ENCODE data around the gene LANCL1. TPM values are rescaled to one million over a fixed set of nuclear protein-coding genes. Genes with fewer than 3 reads are reported as not detected.
"Not testable (repeated sequence)": the region's sequence is repeated elsewhere in the genome, so short reads cannot be mapped to it uniquely, and the experiment has no call there.

The LANCL1 gene
- total RNA-seq, 3 donors from 2014 or later, result 30.5 to 44.2 (median 43.7) TPM

GRCh38 chr2:210429403-210430137 is 47.0 kb downstream of the LANCL1 start:
- H3K4me3 ChIP-seq, result no peak overlapping the region
- intact Hi-C loops (cut with DNase I; ENCODE audit: low total_unique reads), result no loop called here
- no peaks in the 10 kb centered on the region for H3K4me1 ChIP-seq
- no peaks in the 10 kb centered on the region for H3K27me3 ChIP-seq
- TF ChIP-seq POLR2AphosphoS5 (IDR thresholded peaks at IDR 0.05) (no peak), POLR2A (IDR thresholded peaks at IDR 0.05) (no peak), CTCF (IDR thresholded peaks at IDR 0.05) (no peak)
- no peak for DNase-seq (ENCODE audit: low spot score in 2 of 2)
- no peak overlapping the region for H3K27ac ChIP-seq
- H3K9me3 ChIP-seq, result peaks cover 15 to 40% of the 10 kb centered on the region in 2 donors
- peaks cover 5% of the 10 kb centered on the region for H3K36me3 ChIP-seq

- Histone ChIP-seq H3K4me1 (no peaks in the 10 kb centered on the region), H3K36me3 (peaks cover 3% of the 10 kb centered on the region), H3K4me3 (no peak overlapping the region), H3K27me3 (no peaks in the 10 kb centered on the region), H3K9me3 (peaks cover 22 to 49% of the 10 kb centered on the region in 2 donors), H3K27ac (no peak overlapping the region)
- no peak for DNase-seq (ENCODE audit: low spot score in 2 of 2)
- intact Hi-C loops (cut with DNase I; ENCODE audit: low total_unique reads), result no loop called here
- TF ChIP-seq POLR2AphosphoS5 (IDR thresholded peaks at IDR 0.05) (no peak), CTCF (IDR thresholded peaks at IDR 0.05) (no peak), POLR2A (IDR thresholded peaks at IDR 0.05) (no peak)
These were observed 48.0 kb downstream of the LANCL1 start for GRCh38 chr2:210428393-210429179.

GRCh38 chr2:210427309-210427708 is 49.2 kb downstream of the LANCL1 start:
- H3K27me3 ChIP-seq; DNase-seq (ENCODE audit: low spot score in 2 of 2); H3K4me3 ChIP-seq; H3K36me3 ChIP-seq; H3K4me1 ChIP-seq; intact Hi-C loops (cut with DNase I; ENCODE audit: low total_unique reads); H3K27ac ChIP-seq: not testable (repeated sequence)
- peaks cover 24 to 49% of the 10 kb centered on the region in 2 donors for H3K9me3 ChIP-seq

GRCh38 chr2:210422366-210422765 is 54.2 kb downstream of the LANCL1 start:
- Histone ChIP-seq H3K4me1 (no peaks in the 10 kb centered on the region), H3K9me3 (peaks cover 14 to 36% of the 10 kb centered on the region in 2 donors), H3K36me3 (no peaks in the 10 kb centered on the region), H3K4me3 (no peak overlapping the region), H3K27ac (no peak overlapping the region), H3K27me3 (no peaks in the 10 kb centered on the region)
- intact Hi-C loops (cut with DNase I; ENCODE audit: low total_unique reads), result loop anchor here (5.0 kb wide), 1 partner anchor 170 kb away; no protein-coding TSS in a partner anchor
- DNase-seq (ENCODE audit: low spot score in 2 of 2), result no peak
- TF ChIP-seq POLR2AphosphoS5 (IDR thresholded peaks at IDR 0.05), result no peak
- TF ChIP-seq CTCF (IDR thresholded peaks at IDR 0.05), result no peak
- no peak for TF ChIP-seq POLR2A (IDR thresholded peaks at IDR 0.05)

GRCh38 chr2:210421916-210422315 is 54.6 kb downstream of the LANCL1 start:
- TF ChIP-seq POLR2AphosphoS5 (IDR thresholded peaks at IDR 0.05), result no peak
- TF ChIP-seq CTCF (IDR thresholded peaks at IDR 0.05), result no peak
- no peak for TF ChIP-seq POLR2A (IDR thresholded peaks at IDR 0.05)
- no peaks in the 10 kb centered on the region for H3K4me1 ChIP-seq
- H3K4me3 ChIP-seq, result no peak overlapping the region
- no peak for DNase-seq (ENCODE audit: low spot score in 2 of 2)
- H3K9me3 ChIP-seq, result peaks cover 12 to 32% of the 10 kb centered on the region in 2 donors
- H3K27me3 ChIP-seq, result no peaks in the 10 kb centered on the region
- no peaks in the 10 kb centered on the region for H3K36me3 ChIP-seq
- H3K27ac ChIP-seq, result no peak overlapping the region
- intact Hi-C loops (cut with DNase I; ENCODE audit: low total_unique reads), result loop anchor here (5.0 kb wide), 1 partner anchor 170 kb away; no protein-coding TSS in a partner anchor
